ENCODE measurements around the gene UBA7. TPM values are rescaled to one million over a fixed set of nuclear protein-coding genes. Genes with fewer than 3 reads are reported as not detected.

The UBA7 gene
- total and polyA plus RNA-seq, 2 of the 13 experiments (the other 11 are each of a cell fraction or from before 2014, with no cell fraction given): 9.5 to 16.5 TPM

DNA sequence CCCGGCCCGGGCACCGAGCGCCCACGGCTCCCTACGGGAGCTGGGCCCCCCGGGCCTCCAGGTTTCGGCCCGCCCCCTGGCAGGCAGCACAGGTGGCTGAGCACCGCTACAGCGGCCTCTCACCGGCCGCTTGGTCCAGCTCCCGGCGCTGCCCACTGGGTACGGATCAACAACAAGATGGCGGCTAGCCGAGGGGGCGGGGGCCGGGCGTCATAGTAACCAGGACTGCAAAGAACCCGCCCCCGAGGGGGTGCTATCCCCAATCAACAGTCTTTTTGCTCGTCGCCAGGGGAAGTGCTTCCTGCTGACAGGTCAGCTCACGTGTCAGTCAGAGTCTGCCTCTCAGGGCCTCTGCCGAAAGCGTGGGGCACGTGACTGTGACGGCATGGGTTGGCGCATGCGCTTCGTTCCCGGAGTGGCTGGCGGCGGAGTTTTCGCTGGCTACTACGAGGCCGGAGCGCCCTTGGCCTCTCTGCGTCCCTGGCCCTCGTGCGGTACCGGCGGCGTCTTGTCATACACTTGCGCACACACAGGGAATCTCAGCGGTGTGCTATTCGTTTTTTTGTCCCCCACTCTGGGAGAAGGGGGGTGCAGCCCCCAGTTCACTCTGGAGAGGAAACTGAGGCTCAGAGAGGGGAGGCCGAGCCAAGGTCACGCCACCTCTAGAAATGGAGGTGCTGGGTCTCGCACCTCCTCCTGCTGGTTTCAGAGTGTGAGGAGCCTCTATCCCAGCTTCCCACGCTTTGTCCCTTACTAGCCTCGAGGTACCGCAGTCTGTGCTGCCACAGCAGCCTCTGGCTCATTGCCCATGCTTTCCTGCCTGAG lies 27.2 kb downstream of the UBA7 start, which contains the start of gene IP6K1 (continued):
- peak; percentile 61 for TF ChIP-seq MED13 (CRISPR knock-in tag; IDR thresholded peaks at IDR 0.05)
- TF ChIP-seq ZNF629 (CRISPR knock-in tag; conservative IDR thresholded peaks at IDR 0.05): no peak
- TF ChIP-seq KDM5A (IDR thresholded peaks at IDR 0.05; ENCODE audit: borderline replicate concordance, low read length): peak; percentile 70; the same call in 1 of the 2 replicates
- TF ChIP-seq ZNF503 (CRISPR knock-in tag; IDR thresholded peaks at IDR 0.05): peak; percentile 63; the same call in 1 of the 2 replicates
- no peak for TF ChIP-seq ZKSCAN8 (CRISPR knock-in tag; IDR thresholded peaks at IDR 0.05; ENCODE audit: borderline replicate concordance)
- peak; percentile 87; the same call in 1 of the 2 replicates for TF ChIP-seq ZHX2 (IDR thresholded peaks at IDR 0.05; ENCODE audit: low read depth)
- TF ChIP-seq ZHX2 (CRISPR knock-in tag; IDR thresholded peaks at IDR 0.05; ENCODE audit: borderline replicate concordance): no peak
- TF ChIP-seq CREB3 (CRISPR knock-in tag; IDR thresholded peaks at IDR 0.05): no peak; the same call in 1 of the 2 replicates
- TF ChIP-seq PITX1 (CRISPR knock-in tag; IDR thresholded peaks at IDR 0.05): peak; percentile 33; the same call in 1 of the 2 replicates
- TF ChIP-seq, protein P1, sequence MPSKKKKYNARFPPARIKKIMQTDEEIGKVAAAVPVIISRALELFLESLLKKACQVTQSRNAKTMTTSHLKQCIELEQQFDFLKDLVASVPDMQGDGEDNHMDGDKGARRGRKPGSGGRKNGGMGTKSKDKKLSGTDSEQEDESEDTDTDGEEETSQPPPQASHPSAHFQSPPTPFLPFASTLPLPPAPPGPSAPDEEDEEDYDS (CRISPR knock-in tag; IDR thresholded peaks at IDR 0.05): peak; percentile 95
- no peak; the same call in 1 of the 2 replicates for TF ChIP-seq DNMT3B (CRISPR knock-in tag; conservative IDR thresholded peaks at IDR 0.05)
- no peak for TF ChIP-seq ZNF3 (CRISPR knock-in tag; IDR thresholded peaks at IDR 0.05)
- TF ChIP-seq TARDBP (CRISPR knock-in tag; IDR thresholded peaks at IDR 0.05): peak; percentile 59; the same call in 1 of the 2 replicates
- peak; percentile 64 for TF ChIP-seq HDAC1 (CRISPR knock-in tag; IDR thresholded peaks at IDR 0.05)
- TF ChIP-seq ZNF709 (CRISPR knock-in tag; IDR thresholded peaks at IDR 0.05): 0 out of 2 replicates have a peak, but pooled peaks have one; percentile 50
- no peak; the same call in 1 of the 2 replicates for TF ChIP-seq ZNF225 (CRISPR knock-in tag; IDR thresholded peaks at IDR 0.05)
- no peak for TF ChIP-seq NR2C2 (CRISPR knock-in tag; IDR thresholded peaks at IDR 0.05; ENCODE audit: borderline replicate concordance)
- TF ChIP-seq ZNF546 (CRISPR knock-in tag; conservative IDR thresholded peaks at IDR 0.05): no peak
- TF ChIP-seq ZNF839 (CRISPR knock-in tag; IDR thresholded peaks at IDR 0.05; ENCODE audit: borderline replicate concordance): no peak
- no peak for TF ChIP-seq ZNF317 (CRISPR knock-in tag; IDR thresholded peaks at IDR 0.05)

Data from HepG2 (cell line).